T-helper 2 cell treated with Interferon-gamma antibody and Interleukin-4, amounts not matched to agents 5 μg/mL and 100 μg/mL, for 36 hours (primary cell): ENCODE results near the gene MACROH2A1.

Experiments
- DNase-seq: peaks from one replicate; pipeline ENCODE4 v3.0.0; 2021; ENCODE audit warnings: low spot score
- H3K27ac Mint-ChIP-seq: one replicate; pipeline ENCODE4 v1.8.0; 2021; ENCODE audit warnings: mild to moderate bottlenecking, mixed read lengths
- H3K27me3 Mint-ChIP-seq: one replicate; pipeline ENCODE4 v1.8.0; 2021; ENCODE audit warnings: low read depth, mixed read lengths
- H3K36me3 Mint-ChIP-seq: one replicate; pipeline ENCODE4 v1.8.0; 2021; ENCODE audit warnings: low read depth, mixed read lengths
- H3K4me1 Mint-ChIP-seq: one replicate; pipeline ENCODE4 v1.8.0; 2021; ENCODE audit warnings: low read depth, mixed read lengths
- H3K4me3 Mint-ChIP-seq: one replicate; pipeline ENCODE4 v1.8.0; 2022; ENCODE audit warnings: mild to moderate bottlenecking, moderate library complexity, mixed read lengths
- H3K9me3 Mint-ChIP-seq: one replicate; pipeline ENCODE4 v1.8.0; 2021; ENCODE audit warnings: mixed read lengths

MACROH2A1 gene

DNA sequence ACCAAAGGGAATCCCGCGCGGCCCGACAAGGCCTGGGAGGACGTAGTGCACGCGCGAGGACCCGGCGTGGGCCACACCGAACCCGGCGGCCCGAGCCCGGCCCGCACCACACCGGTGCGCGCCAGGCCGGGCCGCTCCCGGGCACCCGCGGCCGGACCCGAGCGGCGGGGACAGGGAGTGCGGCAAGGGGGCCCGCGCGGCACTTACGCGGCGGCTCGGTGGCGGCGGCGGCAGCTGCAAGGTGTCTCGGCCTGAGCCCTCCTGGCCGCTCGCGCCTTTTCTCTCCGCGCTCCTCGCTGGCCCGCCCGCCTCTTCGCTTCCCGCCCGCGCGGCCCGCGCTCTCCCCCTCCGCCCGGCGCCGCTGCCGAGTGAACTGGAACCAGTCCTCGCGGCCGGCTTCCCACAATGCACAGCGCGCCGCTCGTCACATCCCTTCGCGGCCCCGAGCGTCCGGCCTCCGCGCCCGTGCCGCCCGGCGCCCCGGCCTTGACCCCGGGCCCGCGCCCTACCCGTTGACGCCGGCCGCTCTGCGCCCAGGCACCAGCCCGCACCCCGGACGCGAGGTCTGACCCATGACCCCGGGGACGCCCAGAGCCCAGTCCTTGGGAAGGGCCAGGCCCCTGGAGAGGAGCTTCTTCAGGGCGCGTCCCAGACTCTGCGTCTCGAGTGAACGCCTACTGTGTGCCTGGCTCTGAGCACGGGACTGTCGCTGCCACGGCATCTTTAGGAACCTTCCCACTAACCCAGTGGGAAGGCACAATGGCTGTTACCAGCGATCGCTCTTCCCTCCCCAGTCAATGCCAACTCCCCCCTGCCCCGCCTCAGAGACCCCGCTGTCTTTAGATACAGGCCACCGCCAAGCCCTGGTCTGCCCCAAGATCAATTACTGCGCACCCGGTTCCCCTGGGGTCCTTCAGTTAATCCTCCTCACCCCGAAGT, at the start of gene MACROH2A1:
Gene MACROH2A1 (minus strand): TSS at position 377 of the 939 bp plus-strand sequence. CDS start 10,138 bp downstream, outside the sequence.
- Mint-ChIP-seq H3K27ac (peak within 1 kb of the TSS; percentile 97), H3K36me3 (peaks cover 15% of the 10 kb centered on the region), H3K27me3 (peaks cover 4% of the 10 kb centered on the region), H3K9me3 (no peaks in the 10 kb centered on the region), H3K4me1 (peaks cover 44% of the 10 kb centered on the region), H3K4me3 (peak within 1 kb of the TSS; percentile 94)
- peak; percentile 88 for DNase-seq

DNA sequence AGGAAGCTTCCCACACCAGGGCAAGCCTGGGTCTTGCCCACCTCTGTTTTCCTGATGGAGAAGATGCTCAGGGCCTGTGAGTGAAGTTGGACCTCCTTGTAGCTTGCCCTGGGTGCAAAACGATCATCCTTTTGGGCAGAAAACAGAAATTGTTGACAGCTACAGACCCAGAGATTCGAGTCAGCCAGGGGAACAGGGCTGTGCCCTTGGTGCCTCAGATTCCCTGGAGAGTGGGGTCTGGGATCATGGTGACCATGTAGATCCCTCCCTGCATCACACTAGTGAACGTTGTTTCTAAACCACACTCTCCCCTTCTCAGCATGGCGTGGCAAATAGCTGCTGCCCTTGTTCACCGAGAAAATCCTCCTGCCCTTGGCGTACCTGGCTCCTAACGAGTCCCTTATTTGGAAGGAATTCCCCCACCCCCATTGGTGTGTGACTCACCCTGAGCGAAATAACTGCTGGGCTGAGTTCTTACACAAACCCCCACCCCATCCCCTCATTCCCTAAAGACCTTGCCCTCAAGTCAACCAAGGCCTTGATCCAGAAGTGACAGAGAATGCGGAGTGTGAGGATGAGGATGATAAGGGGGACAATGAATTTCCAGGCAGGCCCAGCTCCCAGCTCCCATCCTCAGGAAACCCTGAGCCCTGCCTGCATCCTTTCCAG, 49.2 kb upstream of the MACROH2A1 start:
- DNase-seq: no peak
- Mint-ChIP-seq H3K36me3 (no peaks in the 10 kb centered on the region), H3K4me3 (no peak overlapping the region), H3K4me1 (no peaks in the 10 kb centered on the region), H3K27me3 (peaks cover 8% of the 10 kb centered on the region), H3K9me3 (no peaks in the 10 kb centered on the region), H3K27ac (no peak overlapping the region)

DNA sequence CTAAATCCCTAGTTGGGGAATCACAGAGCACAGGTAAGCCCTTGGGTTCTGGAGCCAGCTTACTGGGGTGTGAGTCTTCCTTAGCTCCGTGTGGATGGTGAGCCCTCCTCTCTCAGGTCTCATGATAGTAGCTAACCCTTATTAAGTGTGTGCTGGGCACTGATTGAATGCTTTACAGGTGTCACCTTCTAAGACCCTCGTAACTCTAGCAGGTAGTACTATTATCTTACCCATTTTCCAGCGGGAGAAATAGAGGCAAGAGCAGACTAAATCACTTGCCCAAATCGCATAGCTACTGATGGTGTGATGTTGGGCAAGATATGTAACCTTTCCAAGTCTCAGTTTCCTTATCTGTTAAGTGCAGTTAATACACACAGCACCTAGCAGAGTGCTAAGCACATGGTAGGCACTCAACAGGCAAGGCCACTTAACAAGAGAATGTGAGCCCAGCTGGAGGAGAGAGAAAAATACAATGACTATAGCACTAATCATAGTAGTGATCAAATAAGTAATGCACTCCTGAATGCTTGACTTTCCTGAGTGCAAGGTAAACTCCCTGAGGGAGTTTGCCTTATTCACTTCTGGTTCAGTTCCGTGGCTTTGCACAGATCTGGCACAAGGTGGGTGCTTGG, 48.4 kb upstream of the MACROH2A1 start, which contains the start of gene DCANP1:
Gene DCANP1 (minus strand): TSS at position 51 of the 632 bp plus-strand sequence. CDS start 240 bp downstream, outside the sequence.
- no peak within 1 kb of the TSS for H3K27ac Mint-ChIP-seq
- no peak within 1 kb of the TSS for H3K4me3 Mint-ChIP-seq
- no peaks in the 10 kb centered on the region for H3K4me1 Mint-ChIP-seq

DNA sequence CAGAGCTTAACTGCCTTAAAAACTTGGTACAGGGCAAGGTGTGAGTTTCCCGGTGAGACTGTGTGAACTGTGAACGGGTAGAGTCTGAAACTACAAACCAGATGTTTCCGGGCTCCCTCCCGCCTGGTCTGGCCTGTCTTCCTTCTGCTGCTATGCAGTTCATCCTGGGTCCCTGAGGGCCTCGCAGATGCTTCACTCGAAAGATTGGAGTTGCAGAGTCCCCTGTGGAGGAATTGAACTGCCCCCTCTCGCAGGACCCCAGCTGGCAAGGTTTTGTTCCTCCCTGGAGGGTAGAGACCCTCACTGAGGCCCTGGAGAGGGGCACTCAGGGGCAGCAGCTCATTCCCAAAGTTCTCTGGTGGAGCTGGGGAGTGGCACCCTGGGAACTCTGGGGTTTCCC, 47.6 kb upstream of the MACROH2A1 start:
- DNase-seq: no peak
- Mint-ChIP-seq H3K27ac (no peak overlapping the region), H3K4me3 (no peak overlapping the region), H3K36me3 (no peaks in the 10 kb centered on the region), H3K9me3 (no peaks in the 10 kb centered on the region), H3K4me1 (no peaks in the 10 kb centered on the region), H3K27me3 (peaks cover 6% of the 10 kb centered on the region)

More for the DNA sequence above, 48.4 kb upstream of the MACROH2A1 start, which contains the start of gene DCANP1:
- Mint-ChIP-seq H3K9me3 (no peaks in the 10 kb centered on the region), H3K27me3 (peaks cover 6% of the 10 kb centered on the region), H3K36me3 (no peaks in the 10 kb centered on the region)
- no peak for DNase-seq

DNA sequence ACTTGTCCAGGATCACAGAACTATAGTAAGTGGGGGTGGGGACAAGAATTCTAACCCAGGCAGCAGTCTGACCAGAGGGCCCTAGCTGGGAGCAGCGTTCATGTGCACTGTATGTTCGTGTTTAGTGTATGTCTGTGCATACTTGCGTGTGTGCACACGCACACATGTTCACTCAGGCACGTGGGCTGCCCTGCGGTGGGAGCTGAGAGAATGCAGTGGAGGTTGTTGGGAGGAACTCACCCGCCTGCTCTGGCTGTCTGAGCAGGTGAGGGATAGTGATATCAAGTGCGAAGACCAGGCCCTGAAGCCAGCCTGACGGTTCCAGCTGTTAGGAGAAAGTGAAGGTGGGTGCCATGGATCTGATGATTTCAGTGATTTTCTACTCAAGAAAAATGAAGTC, 47.2 kb upstream of the MACROH2A1 start:
- H3K4me3 Mint-ChIP-seq: no peak overlapping the region
- H3K36me3 Mint-ChIP-seq: no peaks in the 10 kb centered on the region
- peaks cover 6% of the 10 kb centered on the region for H3K27me3 Mint-ChIP-seq
- no peaks in the 10 kb centered on the region for H3K9me3 Mint-ChIP-seq
- DNase-seq: no peak
- H3K27ac Mint-ChIP-seq: no peak overlapping the region
- no peaks in the 10 kb centered on the region for H3K4me1 Mint-ChIP-seq

DNA sequence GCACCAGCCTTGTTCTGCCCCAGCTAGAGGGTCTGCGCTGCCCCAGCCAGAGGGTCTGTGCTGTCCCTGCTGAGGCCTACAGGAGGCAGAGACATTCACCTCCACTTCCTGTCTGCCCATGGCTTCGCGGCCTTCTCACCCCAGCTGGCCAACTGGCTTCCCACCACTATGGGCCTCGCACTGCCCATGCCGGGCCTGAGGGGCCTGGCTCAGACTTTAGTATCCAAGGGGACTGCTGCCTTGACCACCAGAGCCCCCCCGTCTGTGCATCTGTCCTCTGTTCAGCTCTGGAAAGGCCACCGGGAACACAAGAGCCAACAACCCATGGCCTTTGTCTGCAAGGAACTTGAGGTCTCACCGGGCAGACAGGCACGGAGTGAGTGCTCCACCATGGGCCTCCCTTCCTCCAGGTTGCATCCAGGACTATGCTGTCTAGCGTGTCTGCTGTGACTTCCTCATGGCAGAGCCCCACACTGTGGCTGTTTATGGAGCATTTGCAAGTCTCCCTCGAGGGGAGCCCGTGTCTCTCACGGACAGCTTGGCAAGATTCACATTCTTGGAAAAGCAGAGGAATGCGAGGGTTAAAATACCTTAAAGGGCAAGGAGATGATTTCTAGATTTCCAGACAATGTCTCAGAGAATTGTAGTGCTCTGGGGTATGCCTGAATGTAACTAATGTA, 46.4 kb upstream of the MACROH2A1 start:
- no peaks in the 10 kb centered on the region for H3K9me3 Mint-ChIP-seq
- peaks cover 6% of the 10 kb centered on the region for H3K27me3 Mint-ChIP-seq
- no peaks in the 10 kb centered on the region for H3K36me3 Mint-ChIP-seq
- no peak overlapping the region for H3K4me3 Mint-ChIP-seq
- no peaks in the 10 kb centered on the region for H3K4me1 Mint-ChIP-seq
- no peak overlapping the region for H3K27ac Mint-ChIP-seq
- no peak for DNase-seq

DNA sequence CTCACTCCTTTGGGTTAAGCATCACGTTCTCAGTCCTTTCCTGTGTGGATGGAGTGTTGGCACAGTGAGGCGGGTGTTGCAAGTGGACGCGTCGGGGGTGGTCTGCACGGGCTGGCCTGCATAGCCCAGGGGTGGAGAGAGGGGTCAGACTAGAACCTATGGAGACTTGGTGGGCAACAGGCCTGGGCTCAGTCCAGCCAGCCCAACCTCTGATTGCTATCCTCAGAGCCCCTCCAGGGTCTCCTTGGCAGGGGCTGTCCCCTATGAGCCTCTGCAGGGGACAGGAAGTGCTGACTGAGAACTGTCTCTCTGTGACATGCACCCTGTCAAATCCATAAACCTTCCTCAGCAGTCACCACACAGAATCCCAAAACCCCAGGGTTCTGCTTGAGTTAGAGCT, 45.9 kb upstream of the MACROH2A1 start:
- H3K27me3 Mint-ChIP-seq: peaks cover 6% of the 10 kb centered on the region
- no peak overlapping the region for H3K27ac Mint-ChIP-seq
- H3K9me3 Mint-ChIP-seq: no peaks in the 10 kb centered on the region
- H3K36me3 Mint-ChIP-seq: no peaks in the 10 kb centered on the region
- no peaks in the 10 kb centered on the region for H3K4me1 Mint-ChIP-seq
- no peak for DNase-seq
- no peak overlapping the region for H3K4me3 Mint-ChIP-seq

DNA sequence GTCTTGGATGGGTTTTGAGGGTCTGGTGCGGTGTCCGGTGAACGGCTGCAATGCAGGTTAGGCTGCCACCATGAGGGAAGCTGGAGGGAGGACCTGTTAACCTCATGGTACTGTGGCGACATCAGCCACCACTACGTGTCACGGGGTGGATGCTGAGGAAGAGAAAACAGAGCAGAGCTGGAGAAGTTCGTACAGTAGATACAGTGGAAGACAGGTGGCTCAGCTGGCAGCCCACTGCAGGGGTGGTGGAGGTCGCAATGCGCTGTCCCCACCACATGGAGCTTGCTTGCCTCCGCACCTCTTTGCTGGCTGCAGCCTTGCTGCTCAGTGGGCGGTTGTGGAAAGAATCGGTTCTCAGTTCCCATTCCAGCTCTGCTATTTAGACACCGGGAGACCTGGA, 45.3 kb upstream of the MACROH2A1 start:
- Mint-ChIP-seq H3K27me3 (peaks cover 6% of the 10 kb centered on the region), H3K36me3 (no peaks in the 10 kb centered on the region), H3K27ac (no peak overlapping the region), H3K4me3 (no peak overlapping the region), H3K4me1 (no peaks in the 10 kb centered on the region), H3K9me3 (no peaks in the 10 kb centered on the region)
- no peak for DNase-seq

DNA sequence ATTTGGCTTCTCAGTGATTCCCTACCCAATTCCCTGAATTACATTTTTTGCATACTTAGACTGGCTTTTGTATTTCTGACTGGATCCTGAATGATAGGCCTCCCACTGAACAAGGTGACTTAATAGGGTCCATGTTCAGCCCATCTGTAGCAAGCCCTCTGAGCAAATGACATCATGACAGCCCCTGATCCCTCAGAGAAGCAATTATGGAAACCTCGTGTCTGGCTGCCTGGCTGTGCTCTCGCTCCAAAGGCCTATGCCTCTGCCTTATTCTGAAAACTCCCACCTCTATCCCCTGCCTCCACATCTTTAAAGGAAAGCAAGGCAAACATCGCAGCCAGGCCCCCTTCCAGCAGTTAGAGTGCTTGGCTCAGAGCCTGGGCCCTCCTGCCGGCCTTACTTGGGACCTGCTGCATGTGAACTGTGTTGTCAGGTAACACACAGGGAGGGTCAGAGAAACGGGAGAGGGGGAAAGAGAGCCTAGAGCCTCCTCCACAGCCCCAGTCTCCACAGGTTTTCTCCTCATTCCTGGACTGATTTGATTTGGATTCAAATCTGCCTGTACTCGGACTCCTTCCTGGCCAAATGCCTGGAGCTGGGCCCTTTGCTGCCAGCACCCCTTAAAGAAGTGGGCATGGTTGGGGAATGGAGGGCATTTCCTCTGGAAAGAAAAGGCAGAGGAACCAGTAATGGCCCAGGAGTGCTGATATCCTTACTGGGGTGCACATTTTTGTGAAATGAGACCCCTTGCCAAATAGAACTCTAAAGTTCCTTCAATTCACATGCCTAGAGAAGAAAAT, 44.3 kb upstream of the MACROH2A1 start:
- Mint-ChIP-seq H3K27me3 (peaks cover 6% of the 10 kb centered on the region), H3K36me3 (no peaks in the 10 kb centered on the region), H3K27ac (no peak overlapping the region), H3K4me1 (no peaks in the 10 kb centered on the region), H3K4me3 (no peak overlapping the region), H3K9me3 (no peaks in the 10 kb centered on the region)
- no peak for DNase-seq

DNA sequence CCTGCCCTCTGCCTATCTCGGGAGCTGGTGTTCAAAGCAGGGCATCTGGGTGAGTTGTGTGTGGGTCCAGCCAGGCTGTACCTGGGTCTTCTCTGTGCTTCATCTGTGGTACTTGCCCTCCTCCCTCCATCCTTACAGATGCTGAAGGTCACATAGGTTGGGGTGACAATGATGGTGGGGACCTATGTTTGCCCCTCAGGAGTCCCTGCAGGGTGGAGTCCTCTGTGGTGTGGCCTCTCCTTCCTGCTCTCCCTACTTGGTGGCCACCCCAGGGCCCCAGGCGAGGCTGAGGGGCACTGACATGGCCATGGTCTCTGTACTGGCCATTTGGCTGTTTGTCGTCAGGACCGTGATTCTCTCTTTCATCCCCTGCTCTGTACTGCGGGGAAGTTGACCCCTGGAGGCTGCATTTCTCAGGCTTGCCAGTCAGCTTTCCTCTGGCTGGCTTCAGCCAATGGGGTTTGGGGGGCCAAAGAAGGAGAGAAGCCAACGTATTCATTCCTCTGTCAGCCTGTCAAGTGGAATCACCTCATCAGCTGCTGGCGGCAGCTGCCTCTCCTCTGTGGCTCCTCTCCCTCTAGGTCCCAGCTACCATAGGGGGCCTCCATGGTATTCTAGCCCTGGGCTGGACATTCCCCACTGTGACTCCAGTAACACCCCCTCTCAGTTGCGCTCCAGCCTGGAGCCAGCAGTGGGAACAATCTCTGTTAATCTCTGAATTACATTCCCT, 43.6 kb upstream of the MACROH2A1 start:
- Mint-ChIP-seq H3K9me3 (no peaks in the 10 kb centered on the region), H3K27ac (no peak overlapping the region), H3K36me3 (no peaks in the 10 kb centered on the region), H3K4me1 (no peaks in the 10 kb centered on the region), H3K4me3 (no peak overlapping the region), H3K27me3 (peaks cover 7% of the 10 kb centered on the region)
- no peak for DNase-seq

DNA sequence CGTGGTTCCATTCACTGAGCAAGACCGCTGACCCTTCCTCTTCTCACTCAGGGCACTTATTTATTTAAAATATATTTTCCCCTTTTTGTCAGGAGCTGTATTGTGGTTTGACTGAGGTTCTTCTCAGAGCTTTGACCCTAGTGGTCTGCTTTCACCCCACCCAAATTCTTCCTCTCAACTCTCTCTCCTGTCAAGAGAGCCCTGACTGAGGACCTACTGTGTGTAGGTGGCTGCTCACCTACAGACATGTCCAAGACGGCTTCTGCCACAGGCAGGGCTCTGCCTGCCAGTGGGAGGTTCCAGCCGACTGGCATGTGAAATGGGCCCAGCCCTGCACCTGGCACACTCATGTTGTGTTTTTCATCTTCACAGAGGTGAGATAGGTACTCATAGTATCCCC, 42.9 kb upstream of the MACROH2A1 start:
- Mint-ChIP-seq H3K4me1 (no peaks in the 10 kb centered on the region), H3K27me3 (peaks cover 9% of the 10 kb centered on the region), H3K27ac (no peak overlapping the region), H3K36me3 (no peaks in the 10 kb centered on the region), H3K4me3 (no peak overlapping the region), H3K9me3 (no peaks in the 10 kb centered on the region)
- DNase-seq: no peak

DNA sequence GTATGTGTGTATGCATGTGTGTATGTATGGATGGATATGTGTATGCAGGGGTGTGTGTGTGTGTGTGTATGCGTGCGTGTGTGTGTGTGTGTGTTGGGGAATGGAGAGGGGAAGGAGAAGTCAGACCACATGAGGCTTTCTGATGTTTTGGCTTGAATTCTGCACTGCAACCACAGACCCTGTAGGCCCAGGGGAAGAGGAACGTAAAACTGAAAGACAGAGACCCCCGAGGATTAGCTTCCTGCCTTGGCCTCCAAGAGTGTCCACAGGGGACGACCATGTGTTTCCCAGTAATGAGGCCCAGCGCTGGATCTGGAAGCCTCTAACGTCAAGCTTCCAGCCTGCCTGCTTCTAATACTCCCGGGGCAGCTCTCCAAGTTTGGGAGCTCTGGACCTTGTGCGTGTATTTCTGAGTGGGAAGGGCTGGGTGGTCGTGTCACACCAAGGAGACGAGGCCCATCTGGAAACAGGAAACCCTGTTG, 42.4 kb upstream of the MACROH2A1 start:
- DNase-seq: no peak
- H3K9me3 Mint-ChIP-seq: no peaks in the 10 kb centered on the region
- no peak overlapping the region for H3K4me3 Mint-ChIP-seq
- no peaks in the 10 kb centered on the region for H3K36me3 Mint-ChIP-seq
- no peaks in the 10 kb centered on the region for H3K4me1 Mint-ChIP-seq
- no peak overlapping the region for H3K27ac Mint-ChIP-seq
- H3K27me3 Mint-ChIP-seq: peaks cover 6% of the 10 kb centered on the region
